GM18909 (cell line): ENCODE results near the gene IL1A.

Experiments
- ATAC-seq: cut with Tn5 transposase; IDR thresholded peaks from one replicate; pipeline ENCODE4 v1.9.1; 2021; ENCODE audit warnings: mild to moderate bottlenecking; ENCODE audit not compliant: unreplicated experiment, poor library complexity

IL1A gene

GRCh38 chr2:112728378-112729175 lies 55.7 kb downstream of the IL1A start:
- ATAC-seq = no peak

DNA sequence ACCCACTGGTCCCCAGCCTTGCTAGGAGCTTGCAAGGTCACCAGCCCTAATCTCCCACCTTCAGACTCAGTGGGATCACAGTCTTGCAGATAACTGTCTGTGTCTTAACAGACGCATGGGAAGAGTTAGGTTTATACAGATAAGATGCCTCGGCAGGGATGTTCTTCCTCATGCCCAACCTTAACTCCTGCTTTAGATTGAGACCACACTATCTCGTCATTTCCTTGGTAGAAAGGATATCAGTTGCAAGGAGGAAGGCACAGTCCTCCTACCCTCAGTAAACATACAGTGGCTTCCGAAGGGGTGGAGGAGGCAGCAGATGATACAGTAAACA lies 56.3 kb downstream of the IL1A start:
- no peak for ATAC-seq

GRCh38 chr2:112727276-112728028 lies 56.8 kb downstream of the IL1A start:
- no peak for ATAC-seq

- peak; percentile 87 for ATAC-seq
These were observed 57.7 kb downstream of the IL1A start for GRCh38 chr2:112726487-112727190.

DNA sequence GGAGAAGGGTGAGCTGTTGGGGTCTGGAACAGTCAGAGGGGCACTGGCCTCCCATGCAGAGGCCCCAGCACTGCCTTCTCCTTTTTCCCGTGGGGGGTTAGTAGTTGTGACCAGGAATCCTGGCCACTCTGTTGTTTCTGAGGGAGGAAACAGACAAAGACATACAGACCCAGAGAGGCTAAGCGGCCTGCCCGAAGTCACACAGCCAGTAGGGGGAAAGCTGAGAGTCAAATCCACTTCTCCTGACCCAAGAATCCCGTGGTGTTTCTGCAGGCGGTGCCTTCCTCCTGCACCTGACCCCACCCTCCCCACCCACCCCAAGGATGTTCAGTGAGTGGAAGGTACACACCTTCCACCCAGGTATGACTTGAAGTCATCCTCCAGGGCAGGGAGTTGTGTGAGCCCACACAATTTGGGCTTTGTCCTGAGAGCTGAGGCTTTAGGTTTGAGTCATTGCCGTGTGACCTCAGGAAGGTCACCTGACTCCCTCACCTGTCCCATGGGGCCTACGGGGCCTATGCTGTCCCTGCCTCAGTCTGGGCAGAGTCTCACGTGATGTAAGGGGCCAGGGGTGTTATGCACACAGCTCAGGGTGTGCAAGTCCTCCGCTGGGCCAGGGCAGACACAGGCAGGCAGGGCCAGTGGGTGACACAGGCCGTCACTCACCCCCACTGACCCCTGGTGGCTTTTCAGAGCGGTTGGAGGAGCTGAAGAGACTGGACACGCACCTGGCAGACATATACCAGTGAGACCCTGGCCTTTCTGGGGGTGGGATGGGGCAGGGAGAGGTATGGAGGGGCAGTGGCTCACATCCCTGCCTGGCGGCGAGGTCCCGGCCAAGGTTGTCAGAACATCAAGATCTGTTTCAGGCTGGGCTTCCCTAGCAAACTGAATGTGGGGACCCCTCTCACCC lies 58.5 kb downstream of the IL1A start:
- ATAC-seq = peak; percentile 45

DNA sequence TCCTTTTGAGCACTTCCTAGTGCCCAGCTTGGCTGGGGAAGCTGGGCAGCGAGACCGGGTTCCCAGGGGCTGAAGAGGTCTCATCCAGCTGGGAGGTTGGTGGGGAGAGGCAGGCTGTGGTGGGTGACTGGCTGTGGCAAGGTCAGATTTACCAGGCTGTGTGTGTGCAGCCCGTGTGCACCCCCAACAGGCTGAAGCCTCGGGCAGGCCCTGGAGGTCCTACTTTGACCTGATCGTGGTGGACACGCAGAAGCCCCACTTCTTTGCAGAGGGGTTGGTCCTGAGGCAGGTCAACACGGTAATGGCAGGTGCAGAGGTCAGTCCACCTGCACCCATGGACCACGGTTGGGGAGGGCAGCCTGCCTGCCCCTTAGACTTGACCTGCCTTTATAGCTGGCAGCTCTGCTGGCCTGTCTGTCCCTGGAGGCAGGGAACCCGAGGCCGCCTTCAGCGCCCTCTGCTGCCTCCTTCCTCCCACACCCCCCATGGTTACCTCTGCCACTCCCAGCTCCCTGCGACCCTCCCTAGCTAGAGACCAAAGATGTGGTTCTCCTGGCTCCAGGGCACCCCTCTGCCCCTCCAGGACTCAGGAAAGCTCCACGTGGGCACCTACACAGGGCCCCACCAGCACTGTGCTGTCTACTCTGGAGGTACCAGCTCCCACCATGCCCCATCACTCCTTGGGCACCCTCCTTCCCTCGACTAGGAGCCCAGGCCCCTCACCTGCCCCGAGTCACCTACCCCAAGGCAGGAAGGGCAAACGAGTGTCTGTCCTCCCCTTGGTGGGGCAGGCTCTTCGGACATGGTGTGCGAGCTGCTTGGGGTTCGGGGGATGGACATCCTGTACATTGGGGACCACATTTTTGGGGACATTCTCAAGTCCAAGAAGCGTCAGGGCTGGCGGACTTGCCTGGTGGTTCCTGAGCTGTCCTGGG lies 59.4 kb downstream of the IL1A start:
- ATAC-seq = no peak

- no peak for ATAC-seq
These were observed 60.3 kb downstream of the IL1A start for GRCh38 chr2:112723995-112724394.
